Dermis blood vessel endothelial cell (primary cell): ENCODE data around the gene NXN. TPM values are rescaled to one million over a fixed set of nuclear protein-coding genes. Genes with fewer than 3 reads are reported as not detected.

Source experiments
- DNase-seq: peaks from one replicate; pipeline ENCODE4 v3.0.0; 2010
- total RNA-seq: library from RNA; depleted of rRNA; stranded (reverse); fragments of >200 nt; gene quantifications from 2 replicates; pipeline ENCODE4 v1.2.3, GENCODE V29; 2014

Gene NXN
- 123 and 138 TPM in 2 replicates for total RNA-seq

DNA sequence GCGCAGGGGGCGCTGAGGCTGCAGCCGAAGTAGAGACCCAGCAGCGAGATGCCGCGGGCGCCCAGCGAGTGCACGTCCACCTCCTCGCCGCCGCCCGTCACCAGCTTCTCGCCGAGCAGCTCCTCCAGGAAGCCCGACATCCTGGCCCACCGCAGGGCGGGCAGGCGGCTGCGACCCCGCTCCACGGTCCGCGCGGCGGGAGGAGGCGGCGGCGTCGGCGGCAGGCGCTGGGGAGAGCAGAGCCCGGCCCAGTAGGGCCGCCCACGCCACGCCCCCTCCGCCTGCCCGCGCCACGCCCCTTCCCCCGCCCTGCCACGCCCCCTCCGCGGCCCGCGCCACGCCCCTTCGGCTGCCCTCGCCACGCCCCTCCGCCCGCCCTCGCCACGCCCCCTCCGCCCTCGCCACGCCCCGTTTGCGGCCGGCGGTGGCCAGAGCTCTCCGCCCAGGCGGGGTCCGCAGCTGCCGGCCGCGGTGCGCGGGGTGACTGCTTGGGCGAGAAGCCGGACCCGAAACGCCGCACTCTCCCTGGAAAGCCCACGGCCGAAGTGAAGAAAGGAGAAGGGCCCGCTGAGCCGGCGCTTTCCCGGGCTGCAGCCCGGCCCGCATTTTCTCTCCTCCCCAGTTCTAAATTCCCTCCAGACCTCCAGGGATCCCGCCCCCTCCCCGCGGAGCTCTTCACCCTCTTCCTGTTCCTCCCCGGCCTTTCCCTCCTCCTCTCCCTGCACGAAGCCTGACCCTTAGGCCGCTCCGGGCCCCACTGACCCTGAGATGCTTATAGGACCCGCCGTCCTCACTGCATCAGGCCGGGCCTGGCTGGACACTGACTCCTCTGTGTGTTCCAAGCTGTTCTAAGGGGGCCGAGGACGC lies at the start of gene NXN:
Gene NXN, minus strand, starts transcription at position 238 of the 867 bp plus-strand sequence.
- peak; percentile 89 for DNase-seq

DNA sequence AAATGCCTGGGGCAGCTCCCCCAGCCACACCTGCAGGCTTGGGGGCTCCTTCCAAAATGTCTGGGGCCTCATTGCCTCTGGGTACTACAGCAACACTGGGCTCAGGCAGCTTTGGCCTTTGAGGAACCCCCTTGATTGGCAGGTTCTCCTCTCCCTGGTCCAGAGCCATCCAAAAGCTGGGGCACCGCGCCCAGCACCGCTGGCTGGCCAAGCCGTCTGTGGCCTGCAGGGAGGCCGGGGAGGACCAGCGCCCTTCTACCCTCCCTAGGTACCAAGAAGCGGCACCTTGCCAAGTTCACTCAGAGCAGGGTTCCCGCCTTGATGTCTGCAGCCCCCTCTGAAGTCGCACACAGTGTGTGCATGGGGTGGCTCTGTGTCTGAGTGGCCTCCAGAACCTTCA lies 47.5 kb upstream of the NXN start:
- DNase-seq, result no peak

DNA sequence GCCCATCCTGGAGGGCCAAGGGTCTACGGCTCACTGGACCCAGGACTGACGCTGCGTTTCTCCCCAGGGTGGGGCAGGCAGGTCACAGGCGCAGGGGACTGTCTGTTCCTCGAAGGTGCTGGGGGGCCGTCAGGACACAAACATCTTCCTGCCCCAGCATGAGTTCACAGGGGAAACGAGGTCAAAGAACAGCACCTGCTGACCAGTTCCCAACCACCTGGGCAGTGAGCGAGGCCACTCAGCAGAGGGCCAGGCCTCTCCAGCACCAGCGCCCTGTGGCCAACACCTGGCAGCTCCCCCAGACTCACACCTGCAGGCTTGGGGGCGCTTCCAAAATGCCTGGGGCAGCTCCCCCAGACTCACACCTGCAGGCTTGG lies 47.0 kb upstream of the NXN start:
- DNase-seq, result no peak

DNA sequence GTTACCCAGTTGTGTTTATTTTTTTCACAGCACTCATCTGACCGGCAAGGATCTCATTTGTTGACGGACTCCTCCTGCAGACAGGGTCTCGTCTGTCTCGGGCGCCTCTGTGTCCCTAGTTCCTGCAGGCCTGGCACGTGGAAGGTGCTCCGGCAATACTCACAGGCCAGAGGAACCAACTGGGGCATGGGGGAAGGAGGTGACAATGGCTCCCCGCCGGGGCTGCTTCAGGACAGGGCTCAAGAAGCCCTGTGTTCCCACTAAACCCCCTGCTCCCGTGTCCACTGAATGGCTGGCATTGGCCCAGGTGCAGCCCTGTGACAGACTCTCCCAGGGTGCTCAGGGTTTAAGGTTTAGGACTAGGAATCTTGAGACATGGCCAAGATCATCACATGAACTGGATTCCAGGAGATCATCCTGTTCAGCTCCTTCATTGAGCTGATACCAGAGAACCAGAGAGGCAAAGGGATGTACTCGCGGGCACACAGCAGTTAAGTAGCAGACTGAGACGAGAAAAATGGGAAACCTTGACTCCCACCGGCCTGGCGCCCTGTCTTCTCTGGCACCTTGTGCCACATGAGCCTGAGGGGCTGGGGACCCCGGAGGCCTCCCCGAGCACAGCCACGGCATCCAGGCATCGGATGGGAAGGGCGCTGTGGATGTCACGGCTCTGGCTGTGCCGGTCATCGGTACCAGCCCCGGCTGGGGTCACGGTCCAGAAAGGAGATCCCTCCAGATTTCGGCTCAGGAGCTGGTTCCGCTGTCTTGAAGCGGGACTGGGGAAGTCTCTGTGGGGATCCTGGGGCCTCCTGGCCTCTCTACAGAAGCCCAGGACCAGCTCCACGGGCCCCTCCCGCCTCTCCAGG lies 46.4 kb upstream of the NXN start:
- DNase-seq, result no peak

GRCh38 chr17:1024076-1024475 lies 44.5 kb upstream of the NXN start:
- no peak for DNase-seq

DNA sequence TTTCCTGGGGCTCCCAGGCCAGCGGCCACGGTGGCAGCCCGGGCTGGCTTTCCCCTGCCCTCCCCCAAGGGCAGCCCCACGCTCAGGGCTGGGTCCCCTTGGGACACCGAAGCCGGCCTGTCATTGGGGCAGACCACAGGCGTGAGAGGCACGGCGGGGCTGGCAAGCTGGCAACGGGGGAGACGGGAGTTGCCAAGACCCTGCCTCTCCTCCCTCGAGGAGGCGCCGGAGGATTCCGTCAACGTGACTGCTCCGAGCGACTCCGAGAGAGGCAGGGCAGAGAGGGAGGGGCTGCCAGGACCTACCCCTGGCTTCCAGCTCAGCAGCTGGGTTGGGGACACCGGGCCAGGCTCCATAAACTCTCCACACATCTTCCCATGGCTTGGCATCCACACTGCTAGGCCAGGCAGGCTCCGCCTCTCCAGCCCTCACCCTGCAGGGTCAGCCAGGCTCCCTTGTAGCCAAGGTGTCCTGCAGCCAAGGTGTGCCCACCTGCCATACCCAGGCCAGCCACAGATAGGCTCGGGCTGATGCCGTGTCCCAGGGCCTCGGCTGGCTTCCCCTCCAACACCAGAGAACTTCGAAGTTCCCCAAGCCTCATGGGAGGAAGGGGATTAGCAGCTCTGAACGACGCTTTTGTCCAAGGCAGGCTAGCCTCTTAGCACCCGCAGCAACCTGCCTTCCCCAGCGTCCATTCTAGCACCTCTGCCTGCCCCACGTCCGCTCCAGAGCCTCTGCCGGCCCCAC lies 42.9 kb upstream of the NXN start:
- no peak for DNase-seq

DNA sequence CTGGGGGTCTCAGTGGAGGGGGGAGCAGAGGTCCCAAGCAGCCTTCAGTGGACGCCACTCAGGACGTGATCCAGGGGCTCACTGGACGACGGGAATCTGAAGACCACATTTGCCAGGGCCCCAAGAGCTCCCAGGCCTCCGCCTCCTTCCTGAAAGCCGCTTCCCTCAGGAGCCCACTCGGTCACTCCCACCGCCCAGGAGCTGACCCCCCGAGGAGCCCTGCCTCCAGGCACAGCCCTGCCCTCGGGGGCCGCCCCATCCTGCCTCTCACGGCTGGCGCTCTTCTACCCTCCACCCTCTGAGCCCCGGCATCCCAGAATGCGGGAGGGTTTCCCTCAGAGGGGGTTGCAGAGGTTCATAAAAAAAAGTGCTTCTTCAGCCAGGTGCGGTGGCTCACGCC lies 41.6 kb upstream of the NXN start:
- no peak for DNase-seq

DNA sequence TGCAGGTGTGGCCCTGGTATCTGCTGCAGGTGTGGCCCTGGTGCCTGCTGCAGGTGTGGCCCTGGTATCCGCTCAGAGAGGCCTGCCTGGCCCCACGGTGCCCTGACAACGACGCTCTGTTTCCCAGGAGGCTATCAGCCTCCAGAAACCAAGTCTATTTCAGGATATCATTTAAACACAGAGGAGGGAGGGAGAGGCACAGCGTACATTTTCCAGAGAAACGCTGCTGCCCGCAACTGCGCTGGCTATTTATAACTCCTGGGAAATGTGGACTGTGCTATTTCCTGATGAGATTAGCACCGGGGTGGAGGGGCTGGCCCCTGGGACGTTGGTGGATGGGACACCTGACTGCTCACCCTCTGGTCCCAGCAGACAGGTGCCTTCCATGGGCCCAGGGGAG lies 39.9 kb upstream of the NXN start:
- DNase-seq, result no peak

- no peak for DNase-seq
Measured at GRCh38 chr17:1018547-1018946, 39.0 kb upstream of the NXN start.

DNA sequence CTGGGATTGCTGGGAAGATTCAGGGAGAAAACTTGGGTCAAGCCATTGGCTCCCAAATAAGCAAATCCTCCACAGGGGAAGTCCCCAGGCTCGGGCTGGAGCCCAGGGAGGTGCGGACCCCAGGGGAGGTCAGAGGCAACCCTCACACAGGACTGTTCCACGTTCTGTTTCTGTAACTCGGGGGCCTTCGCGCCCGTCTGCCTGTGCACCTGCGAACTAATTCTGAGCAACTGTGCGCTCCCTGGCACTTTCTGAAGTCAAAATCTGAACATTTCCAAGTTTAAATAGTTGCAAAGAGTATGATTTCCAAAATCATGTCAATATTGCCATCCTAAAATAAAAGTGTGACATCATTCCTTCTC lies 34.1 kb upstream of the NXN start:
- no peak for DNase-seq

DNA sequence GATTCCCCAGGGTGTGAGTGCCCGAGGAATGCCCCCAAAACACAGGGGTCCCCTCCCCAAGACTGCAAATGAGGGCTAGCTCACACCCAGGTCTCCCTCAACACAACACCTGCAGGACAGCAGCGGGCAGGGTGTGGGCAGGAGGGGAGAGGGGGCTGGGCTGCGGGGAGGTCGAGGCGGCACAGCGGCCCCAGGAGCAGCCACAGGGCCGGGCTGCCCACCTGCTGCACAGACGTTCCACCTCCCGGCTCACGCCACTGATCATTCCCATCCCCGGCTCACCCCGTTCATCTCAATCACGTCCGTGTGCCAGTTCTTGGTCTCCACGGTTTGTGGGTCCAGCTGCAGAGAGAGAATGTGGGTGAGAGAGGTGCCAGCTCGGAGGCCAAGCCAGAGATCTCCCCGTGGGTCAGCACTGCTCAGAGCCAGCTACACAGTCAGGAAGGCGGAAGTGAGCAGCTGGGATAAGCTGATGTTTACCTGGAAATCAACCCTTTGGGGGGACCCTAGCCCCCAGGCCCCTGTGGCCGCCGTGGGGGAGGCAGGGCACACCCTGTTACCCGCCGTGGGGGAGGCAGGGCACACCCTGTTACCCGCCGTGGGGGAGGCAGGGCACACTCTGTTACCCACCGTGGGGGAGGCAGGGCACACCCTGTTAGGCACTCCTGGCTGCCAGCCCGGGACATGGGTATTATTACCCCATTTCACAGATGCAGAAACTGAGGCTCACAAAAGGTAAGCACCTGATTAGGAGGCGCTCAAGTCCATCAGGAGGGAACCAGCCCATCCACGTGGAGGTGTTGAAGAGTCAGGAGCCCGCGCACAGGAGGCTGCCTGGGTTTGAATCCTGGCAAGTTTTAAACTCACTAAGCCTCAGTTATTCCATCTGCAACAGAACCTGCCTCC lies 33.5 kb upstream of the NXN start:
- no peak for DNase-seq

DNA sequence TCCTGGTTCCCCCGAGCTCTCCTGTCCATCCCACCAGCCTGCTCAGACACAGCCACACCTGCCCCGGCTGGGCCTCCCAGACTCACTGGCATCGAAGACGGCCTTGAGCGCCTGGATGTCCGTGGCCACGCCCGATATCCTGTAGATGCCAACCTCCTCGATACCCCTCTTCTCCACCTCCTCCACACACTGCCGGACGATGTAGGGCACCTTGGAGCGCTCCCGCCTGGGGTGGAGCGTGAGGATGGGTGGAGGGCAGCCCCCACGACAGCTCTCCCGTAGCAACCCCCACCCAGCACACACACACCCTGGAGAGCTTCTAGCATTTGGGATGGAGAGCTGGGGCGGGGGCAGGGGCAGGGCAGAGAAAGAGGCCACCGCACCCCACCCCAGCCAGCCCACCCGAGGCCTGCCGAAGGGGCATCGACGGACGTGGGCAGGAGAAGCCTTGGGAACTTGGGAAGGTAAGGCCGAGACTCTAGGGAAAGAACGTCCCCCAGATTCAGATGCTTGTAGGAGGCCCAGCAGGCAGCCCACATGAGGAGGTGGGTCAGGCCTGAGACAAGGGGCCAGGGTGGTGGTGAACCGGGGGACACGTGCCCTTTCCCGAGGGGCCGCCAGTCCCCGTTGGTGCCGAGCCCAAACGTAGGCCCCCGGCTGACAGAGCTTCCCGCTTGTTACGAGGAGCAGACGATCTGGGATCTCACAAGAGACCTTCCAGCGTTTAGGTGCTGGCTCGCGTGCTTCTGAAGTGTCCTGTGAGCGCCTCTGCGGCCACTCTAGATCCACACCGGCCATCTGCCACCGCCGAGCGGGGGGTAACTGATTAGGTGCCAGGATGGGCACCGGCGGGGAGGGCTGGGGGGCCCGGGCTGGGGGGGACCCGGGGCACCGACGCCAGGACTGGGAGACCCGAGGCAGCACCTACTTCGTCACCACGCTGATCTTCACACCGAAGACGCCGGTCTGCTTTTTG lies 32.5 kb upstream of the NXN start:
- DNase-seq, result no peak

- DNase-seq, result no peak
Measured at GRCh38 chr17:1011138-1011537, 31.6 kb upstream of the NXN start.

DNA sequence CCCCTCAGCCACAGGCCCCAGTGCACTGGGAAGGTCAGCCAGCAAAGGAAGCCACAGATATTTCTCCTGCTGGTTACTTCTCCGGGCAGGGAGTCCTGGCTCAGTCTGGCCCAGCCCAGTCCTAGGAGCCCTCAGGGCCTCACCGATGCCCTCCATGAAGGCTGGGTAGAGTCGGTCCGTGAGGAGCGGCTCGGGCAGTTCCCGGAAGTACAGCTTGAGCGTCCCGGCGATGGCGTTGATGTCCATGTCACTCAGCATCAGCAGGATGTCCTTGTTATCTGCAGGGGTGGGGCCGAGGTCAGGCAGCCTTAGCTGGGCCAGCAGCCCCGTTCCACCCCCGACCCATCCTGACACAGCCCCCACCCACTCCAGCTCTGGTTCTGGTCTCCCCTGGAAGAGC lies 31.0 kb upstream of the NXN start:
- no peak for DNase-seq

GRCh38 chr17:1010086-1010450 lies 30.5 kb upstream of the NXN start:
- no peak for DNase-seq

DNA sequence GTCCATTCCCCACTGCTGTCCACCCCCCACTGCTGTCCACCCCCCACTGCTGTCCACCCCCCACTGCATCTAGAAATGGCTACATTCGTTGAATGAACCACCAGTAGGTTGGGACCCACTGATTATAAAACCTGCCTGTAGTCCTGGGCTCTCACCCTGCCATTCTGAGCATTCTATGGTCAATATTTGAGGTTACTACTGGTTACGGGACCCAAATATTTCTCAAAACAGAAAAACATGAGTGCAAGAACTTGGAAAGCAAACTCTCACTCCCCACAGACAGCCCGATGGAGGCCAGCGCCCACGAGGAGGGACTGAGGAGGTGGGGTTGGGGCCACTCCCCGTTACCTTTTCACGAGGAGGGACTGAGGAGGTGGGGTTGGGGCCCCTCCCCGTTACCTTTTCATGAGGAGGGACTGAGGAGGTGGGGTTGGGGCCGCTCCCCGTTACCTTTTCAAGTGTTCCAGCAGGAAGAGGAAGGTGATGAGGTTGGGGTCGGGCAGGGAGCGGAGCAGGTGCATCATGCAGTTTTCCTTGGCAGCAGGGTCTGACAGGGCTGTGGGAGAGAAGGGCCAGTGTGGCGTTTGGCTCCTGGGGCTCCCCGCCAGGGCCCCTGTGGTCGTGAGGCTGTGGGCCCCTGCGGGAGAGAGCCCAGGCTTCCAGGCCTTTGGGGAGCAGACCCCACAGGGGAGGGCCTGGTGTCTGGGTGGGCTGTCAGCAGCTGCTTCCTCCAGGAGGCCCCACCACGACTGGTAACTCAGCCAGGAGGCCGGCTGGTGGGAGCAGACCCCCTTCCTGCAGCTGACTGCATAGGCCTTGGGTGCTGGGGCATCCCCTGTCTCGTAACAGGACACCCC lies 29.9 kb upstream of the NXN start:
- no peak for DNase-seq

GRCh38 chr17:1008008-1008761 lies 28.6 kb upstream of the NXN start:
- DNase-seq, result no peak

DNA sequence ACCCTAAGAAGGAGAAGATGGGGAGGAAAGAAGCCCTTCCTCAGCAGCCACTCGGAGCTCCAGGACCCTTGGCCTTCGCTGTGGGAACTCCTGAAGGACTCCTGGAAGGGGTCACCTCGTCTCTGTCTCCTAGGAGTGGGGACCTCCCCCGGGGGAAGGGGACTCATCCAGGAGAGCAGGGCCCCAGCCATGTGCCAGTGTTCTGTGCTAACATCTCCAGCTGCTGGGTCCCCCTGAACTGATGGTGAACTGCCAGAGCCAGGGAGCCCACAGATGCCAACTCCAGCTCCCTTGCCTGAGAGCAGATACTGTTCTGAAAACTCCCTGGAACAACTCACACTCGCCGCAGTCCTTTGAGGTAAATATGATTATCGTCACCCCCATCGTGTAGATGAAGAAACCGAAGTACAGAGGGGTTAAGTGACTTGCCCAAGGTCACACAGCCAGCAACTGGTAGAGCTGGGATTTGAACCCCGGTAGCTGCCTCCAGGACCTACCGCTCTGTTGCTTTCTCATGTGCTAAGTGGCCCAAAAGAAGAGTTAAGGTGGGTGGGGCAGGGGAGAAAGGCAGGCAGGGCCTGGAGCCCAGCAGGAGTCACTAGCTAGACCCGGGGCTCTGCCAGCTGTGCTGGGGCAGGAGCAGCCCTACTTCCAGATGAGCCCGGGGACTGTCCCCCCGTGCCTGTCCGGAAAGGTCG lies 27.9 kb upstream of the NXN start:
- DNase-seq, result no peak

GRCh38 chr17:1006054-1006453 lies 26.5 kb upstream of the NXN start:
- DNase-seq, result no peak
